Esophagus (tissue), 2 donors: ENCODE data around the gene PDLIM7. TPM values are rescaled to one million over a fixed set of nuclear protein-coding genes. Genes with fewer than 3 reads are reported as not detected.

Experiments
- polyA plus RNA-seq, 2 donors: library from polyadenylated mRNA; stranded (reverse); fragments of 200-250 nt; gene quantifications; one replicate each; pipeline ENCODE4 v1.2.3, GENCODE V29; 2013
- donor health status: healthy with polysubstance abuse.
- donor health status: Bipolar disorder and iron deficiency.

The PDLIM7 gene
- polyA plus RNA-seq, 2 donors = 65.4 to 102 TPM

Other genes with a start within 250 kb of the PDLIM7 start
- gene RAB24, start 193.9 kb downstream of the PDLIM7 start, polyA plus RNA-seq = 10 to 100 TPM; 60.0 to 80.2 TPM
- gene PRELID1, start 193.8 kb downstream of the PDLIM7 start, polyA plus RNA-seq = 100 to 1,000 TPM; 120 to 135 TPM
- gene MXD3, start 185.7 kb downstream of the PDLIM7 start, polyA plus RNA-seq = 10 to 100 TPM; 14.4 to 32.3 TPM
- gene LMAN2, start 145.9 kb downstream of the PDLIM7 start, polyA plus RNA-seq = 100 to 1,000 TPM in 1 of 2 donors, 10 to 100 TPM in 1; 84.0 to 190 TPM
- gene RGS14, start 139.7 kb downstream of the PDLIM7 start, polyA plus RNA-seq = 10 to 100 TPM; 49.7 to 74.5 TPM
- gene SLC34A1, start 113.2 kb downstream of the PDLIM7 start, polyA plus RNA-seq = under 1 TPM; 0.13 to 0.49 TPM
- under 1 TPM in 1 of 2 donors, not detected in 1; 0.21 TPM for gene PFN3, start 96.9 kb downstream of the PDLIM7 start, polyA plus RNA-seq
- 10 to 100 TPM; 18.1 to 33.5 TPM for gene F12, start 88.0 kb downstream of the PDLIM7 start, polyA plus RNA-seq
- 10 to 100 TPM; 10.4 to 19.8 TPM for gene GRK6, start 70.9 kb downstream of the PDLIM7 start, polyA plus RNA-seq
- gene PRR7, start 50.8 kb downstream of the PDLIM7 start, polyA plus RNA-seq = 1 to 10 TPM; 2.0 to 4.9 TPM
- 10 to 100 TPM; 18.2 to 24.7 TPM for gene DBN1, start 24.0 kb downstream of the PDLIM7 start, polyA plus RNA-seq
- gene DOK3, start 12.2 kb upstream of the PDLIM7 start, polyA plus RNA-seq = 1 to 10 TPM; 2.4 to 5.1 TPM
- 10 to 100 TPM; 57.0 to 73.8 TPM for gene DDX41, start 19.4 kb upstream of the PDLIM7 start, polyA plus RNA-seq
- gene FAM193B, start 57.0 kb upstream of the PDLIM7 start, polyA plus RNA-seq = 100 to 1,000 TPM in 1 of 2 donors, 10 to 100 TPM in 1; 42.2 to 141 TPM
- gene TMED9, start 94.6 kb upstream of the PDLIM7 start, polyA plus RNA-seq = 100 to 1,000 TPM in 1 of 2 donors, 10 to 100 TPM in 1; 72.8 to 146 TPM
- 10 to 100 TPM; 12.7 to 16.7 TPM for gene B4GALT7, start 102.5 kb upstream of the PDLIM7 start, polyA plus RNA-seq